H1 (cell line): ENCODE measurements around the gene KLHL14. TPM values are rescaled to one million over a fixed set of nuclear protein-coding genes. Genes with fewer than 3 reads are reported as not detected.

Source experiments
- CTCF ChIA-PET: fragments of 300-600 bp; sonication (Branson Sonifier 250); formaldehyde crosslinking; loops from one replicate; lab custom pipeline; 2021; ENCODE audit not compliant: partially characterized antibody; lab: Charles Lee
- POLR2A ChIA-PET: fragments of 300-600 bp; sonication (Branson Sonifier 250); formaldehyde crosslinking; loops from one replicate; lab custom pipeline; 2021; ENCODE audit warnings: inconsistent platforms; ENCODE audit not compliant: partially characterized antibody; lab: Charles Lee
- DNase-seq, 2 experiments: peaks; one replicate each; pipeline versions ENCODE4 v3.0.0 to v3.0.0-alpha.2; 2010 to 2022; ENCODE audit warnings: low spot score in 2 of 2, low read depth in 1 of 2, mixed read lengths in 1 of 2
- FAIRE-seq: peaks from 2 replicates; lab custom pipeline; 2011; peaks lifted over from hg19 to GRCh38; lab: Jason Lieb, UNC
- H2AFZ ChIP-seq: 2 replicates; pipeline ENCODE4 v1.8.1; 2012; ENCODE audit warnings: low read length, inconsistent platforms
- H2AK5ac ChIP-seq: 2 replicates; pipeline ENCODE4 v1.6.1; 2013; ENCODE audit warnings: low read depth, low read length
- H2BK120ac ChIP-seq: replicated peaks from 2 replicates; pipeline ENCODE3; 2013; ENCODE audit warnings: low read depth, low read length, inconsistent platforms
- H2BK12ac ChIP-seq: 2 replicates; pipeline ENCODE4 v1.6.1; 2013; ENCODE audit warnings: low read depth, low read length
- H2BK15ac ChIP-seq: 2 replicates; pipeline ENCODE4 v1.6.1; 2013; ENCODE audit warnings: low read length
- H2BK20ac ChIP-seq: 2 replicates; pipeline ENCODE4 v1.6.1; 2013; ENCODE audit warnings: low read length
- H2BK5ac ChIP-seq: 2 replicates; pipeline ENCODE4 v1.6.1; 2013; ENCODE audit warnings: low read depth, low read length
- H3K14ac ChIP-seq: 2 replicates; pipeline ENCODE4 v1.6.1; 2013; ENCODE audit warnings: inconsistent platforms; ENCODE audit not compliant: insufficient read length
- H3K18ac ChIP-seq: 2 replicates; pipeline ENCODE4 v1.6.1; 2013; ENCODE audit warnings: low read length; ENCODE audit errors: extremely low read depth
- H3K23ac ChIP-seq: 2 replicates; pipeline ENCODE4 v1.6.1; 2013; ENCODE audit warnings: inconsistent platforms; ENCODE audit not compliant: insufficient read length
- H3K23me2 ChIP-seq: 2 replicates; pipeline ENCODE4 v1.6.1; 2013; ENCODE audit warnings: low read depth, low read length
- H3K27ac ChIP-seq: 2 replicates; pipeline ENCODE4 v1.6.1; 2011; ENCODE audit warnings: low read depth, low read length, inconsistent platforms
- H3K27me3 ChIP-seq, 4 experiments: replicated peaks in 1 of 4; 1 replicate in 1 of 4; 2 replicates in 3 of 4; pipeline versions ENCODE4 v1.6.1 to v1.8.1; 2011 to 2013; ENCODE audit warnings: low read length in 3 of 4, mild to moderate bottlenecking in 3 of 4, inconsistent platforms in 2 of 4, mixed read lengths in 2 of 4, moderate library complexity in 1 of 4; ENCODE audit not compliant: control insufficient read depth in 3 of 4, insufficient read depth in 3 of 4; ENCODE audit errors: extremely low read depth in 1 of 4
- H3K36me3 ChIP-seq, 4 experiments: 2 replicates each; pipeline versions ENCODE4 v1.6.1 to v1.8.1; 2011 to 2013; ENCODE audit warnings: mild to moderate bottlenecking in 4 of 4, low read length in 3 of 4, moderate library complexity in 2 of 4, control low read depth in 1 of 4, inconsistent platforms in 1 of 4; ENCODE audit not compliant: insufficient read depth in 4 of 4, control insufficient read depth in 2 of 4
- H3K4ac ChIP-seq: replicated peaks from 2 replicates; pipeline ENCODE3; 2013; ENCODE audit warnings: low read length, low read depth, mixed read lengths, inconsistent platforms; ENCODE audit not compliant: insufficient read length
- H3K4me1 ChIP-seq, 4 experiments: replicated peaks in 1 of 4; 1 replicate in 1 of 4; 2 replicates in 3 of 4; pipeline versions ENCODE4 v1.6.1 to v1.8.1; 2011 to 2013; ENCODE audit warnings: low read length in 3 of 4, inconsistent platforms in 2 of 4, mixed read lengths in 1 of 4; ENCODE audit not compliant: insufficient read depth in 4 of 4, control insufficient read depth in 3 of 4
- H3K4me2 ChIP-seq, 2 experiments: 2 replicates each; pipeline versions ENCODE4 v1.6.1 to v1.8.1; 2011 to 2013; ENCODE audit warnings: low read depth in 2 of 2, low read length in 2 of 2, control low read depth in 1 of 2, inconsistent platforms in 1 of 2, mild to moderate bottlenecking in 1 of 2; ENCODE audit not compliant: insufficient read depth in 1 of 2
- H3K4me3 ChIP-seq, 4 experiments: fragments of 200-600, 300-600 bp in 1 of 4; sonication (generic), shearing (Covaris generic), sonication (Bioruptor Twin) in 1 of 4; 2 replicates each; pipeline versions ENCODE4 v1.5.1 to v1.8.1; 2011 to 2016; ENCODE audit warnings: low read length in 4 of 4, low read depth in 3 of 4, control low read depth in 2 of 4, inconsistent platforms in 2 of 4, mild to moderate bottlenecking in 2 of 4, mixed read lengths in 1 of 4, moderate library complexity in 1 of 4; ENCODE audit not compliant: insufficient read depth in 2 of 4; ENCODE audit errors: extremely low read depth in 1 of 4
- H3K56ac ChIP-seq: replicated peaks from 2 replicates; pipeline ENCODE3; 2013; ENCODE audit warnings: low read depth, mild to moderate bottlenecking, mixed read lengths, low read length, inconsistent platforms; ENCODE audit not compliant: insufficient read length
- H3K79me1 ChIP-seq: 2 replicates; pipeline ENCODE4 v1.6.1; 2013; ENCODE audit warnings: low read depth, low read length, control low read depth
- H3K79me2 ChIP-seq, 2 experiments: 2 replicates each; pipeline versions ENCODE4 v1.6.1 to v1.8.1; 2012 to 2013; ENCODE audit warnings: low read length in 2 of 2, mild to moderate bottlenecking in 2 of 2, inconsistent platforms in 1 of 2; ENCODE audit not compliant: insufficient read depth in 2 of 2, control insufficient read depth in 1 of 2
- H3K9ac ChIP-seq, 4 experiments: replicated peaks in 1 of 4; 1 replicate in 1 of 4; 2 replicates in 3 of 4; pipeline versions ENCODE4 v1.6.1 to v1.8.1; 2011 to 2013; ENCODE audit warnings: low read depth in 3 of 4, low read length in 3 of 4, control low read depth in 2 of 4, mild to moderate bottlenecking in 2 of 4, moderate library complexity in 2 of 4, inconsistent platforms in 1 of 4; ENCODE audit errors: extremely low read depth in 1 of 4
- H3K9me3 ChIP-seq, 2 experiments: 2 replicates each; pipeline versions ENCODE4 v1.6.1 to v1.8.1; 2012 to 2013; ENCODE audit warnings: mild to moderate bottlenecking in 2 of 2, moderate library complexity in 2 of 2, control low read depth in 1 of 2, inconsistent platforms in 1 of 2, low read depth in 1 of 2, low read length in 1 of 2, mixed read lengths in 1 of 2; ENCODE audit not compliant: insufficient read depth in 2 of 2
- H4K20me1 ChIP-seq, 2 experiments: replicated peaks in 1 of 2; 2 replicates each; pipeline versions ENCODE3 to v1.8.1; 2011 to 2013; ENCODE audit warnings: inconsistent platforms in 2 of 2, low read length in 2 of 2, mild to moderate bottlenecking in 1 of 2; ENCODE audit not compliant: insufficient read depth in 2 of 2, control insufficient read depth in 1 of 2
- H4K5ac ChIP-seq: 2 replicates; pipeline ENCODE4 v1.6.1; 2013; ENCODE audit warnings: low read length, low read depth, mixed read lengths, inconsistent platforms; ENCODE audit not compliant: insufficient read length
- H4K8ac ChIP-seq: 2 replicates; pipeline ENCODE4 v1.8.0; 2013; ENCODE audit warnings: mild to moderate bottlenecking, moderate library complexity, low read length, inconsistent platforms; ENCODE audit not compliant: insufficient read depth; ENCODE audit errors: extremely low read depth
- H4K91ac ChIP-seq: replicated peaks from 2 replicates; pipeline ENCODE3; 2013; ENCODE audit warnings: low read length, mixed read lengths, inconsistent platforms; ENCODE audit not compliant: insufficient read length
- RNF2 ChIP-seq: fragments of 200-900, 300-1000 bp; sonication (generic); IDR thresholded peaks from 2 replicates; pipeline ENCODE4 v1.7.1; 2016; ENCODE audit warnings: borderline replicate concordance, low read depth, mild to moderate bottlenecking, antibody characterized with exemption, low read length; ENCODE audit not compliant: poor library complexity, severe bottlenecking; ENCODE audit errors: missing control alignments
- ZNF274 ChIP-seq: IDR thresholded peaks from 2 replicates; pipeline ENCODE4 v1.7.0; 2012; ENCODE audit warnings: low read length, borderline replicate concordance; ENCODE audit errors: extremely low read depth
- WGBS, 2 experiments: shearing (Covaris generic) in 1 of 2; methylation state at CpG; one replicate each; pipeline versions ENCODE4 v1.1.6 to v1.1.7; 2013 to 2015; ENCODE audit warnings: low lambda C conversion rate in 2 of 2, mixed read lengths in 2 of 2, inconsistent platforms in 1 of 2, low coverage in 1 of 2, missing lambda C conversion rate in 1 of 2; ENCODE audit not compliant: insufficient replicate concordance in 2 of 2, insufficient coverage in 1 of 2, insufficient read length in 1 of 2; ENCODE audit errors: extremely low coverage in 1 of 2, missing lambda C conversion rate in 1 of 2; 5-methylcytosine and 5-hydroxymethylcytosine counted together
- polyA plus RNA-seq, 7 experiments: library from polyadenylated mRNA; depleted of rRNA in 3 of 7; stranded (reverse) in 5 of 7; unstranded in 2 of 7; fragments of >200 nt in 5 of 7; fragments of 200-250 nt in 2 of 7; gene quantifications; 1 replicate in 5 of 7; 2 replicates in 1 of 7; 4 replicates in 1 of 7; pipeline versions ENCODE4 v1.2.1 to v1.2.3, GENCODE V29; 2011 to 2013; ENCODE audit warnings: missing spikeins in 2 of 7, mixed read lengths in 2 of 7
- total RNA-seq: library from RNA; stranded (reverse); fragmentation: NEBNext Ultra II Directional; extraction: Animal tissue kit (Norgen Biotek cat#: 25700); gene quantifications from 2 replicates; pipeline ENCODE4 v1.2.1, GENCODE V29; 2021

KLHL14 gene
- total and polyA plus RNA-seq, 2 of the 8 experiments (the other 6 are each of a cell fraction or from before 2014, with no cell fraction given) = 1.1 to 1.2 TPM

DNA sequence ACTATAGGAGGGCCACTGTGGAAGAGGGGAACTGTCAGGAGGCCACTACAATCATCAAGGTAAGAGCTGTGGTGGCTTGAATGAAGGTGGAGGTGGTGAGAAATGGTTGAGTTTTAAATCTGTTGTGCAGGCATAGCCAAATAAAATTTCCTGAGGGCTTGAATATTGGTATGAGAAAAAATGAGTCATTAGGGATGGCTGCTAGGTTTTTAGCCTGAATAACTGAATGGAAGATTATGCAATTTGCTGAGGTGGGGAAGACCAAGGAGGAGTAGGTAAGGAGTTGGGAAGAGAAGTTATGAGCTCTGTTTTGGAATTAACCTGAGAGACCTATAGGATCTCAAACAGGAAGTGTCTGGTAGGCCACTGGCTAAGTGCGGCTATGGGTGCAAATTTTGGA is 84.0 kb downstream of the KLHL14 start:
- Histone ChIP-seq H2BK20ac (no peak overlapping the region), H2BK5ac (no peak overlapping the region), H4K91ac (no peak overlapping the region), H3K23me2 (no peaks in the 10 kb centered on the region), H3K9ac (no peak overlapping the region), H2AK5ac (no peak overlapping the region), H3K23ac (no peak overlapping the region), H3K9me3 (no peaks in the 10 kb centered on the region), H3K27ac (no peak overlapping the region), H2BK12ac (no peak overlapping the region), H3K18ac (no peak overlapping the region), H2AFZ (no peak overlapping the region), H3K4me2 (no peak overlapping the region), H2BK120ac (no peak overlapping the region), H2BK15ac (no peak overlapping the region), H4K8ac (no peak overlapping the region), H3K4me1 (no peaks in the 10 kb centered on the region)
- POLR2A ChIA-PET = no interaction called here
- no peak for FAIRE-seq
- no peak for DNase-seq
- CTCF ChIA-PET = interaction anchor here (1.2 to 1.5 kb wide), 2 partner anchors 206 to 242 kb away, joined by 3 read pairs; no protein-coding TSS in a partner anchor
- TF ChIP-seq ZNF274 (no peak), RNF2 (no peak)
- TF ChIP-seq, all 59 proteins: peak for 0
- Histone ChIP-seq H3K36me3 (no peaks in the 10 kb centered on the region), H3K27me3 (no peaks in the 10 kb centered on the region), H3K14ac (no peak overlapping the region), H3K4me3 (no peak overlapping the region), H4K20me1 (no peaks in the 10 kb centered on the region), H3K79me2 (no peaks in the 10 kb centered on the region), H3K56ac (no peak overlapping the region), H3K79me1 (no peaks in the 10 kb centered on the region), H4K5ac (no peak overlapping the region), H3K4ac (no peak overlapping the region)
- WGBS, 2 experiments = 100% methylated on average over 1 of the region's 1 CpG; no CpG with 5 or more reads in 1 of the 2 experiments
